ENCODE data around the gene POLD3. TPM values are rescaled to one million over a fixed set of nuclear protein-coding genes. Genes with fewer than 3 reads are reported as not detected.
A peak's percentile ranks its signal among the peaks of the same experiment; 100 is the strongest.
"Not testable (repeated sequence)": the region's sequence is repeated elsewhere in the genome, so short reads cannot be mapped to it uniquely, and the experiment has no call there.

Gene POLD3
- total RNA-seq, 1 donor from 2014 or later, result 15.9 TPM

DNA sequence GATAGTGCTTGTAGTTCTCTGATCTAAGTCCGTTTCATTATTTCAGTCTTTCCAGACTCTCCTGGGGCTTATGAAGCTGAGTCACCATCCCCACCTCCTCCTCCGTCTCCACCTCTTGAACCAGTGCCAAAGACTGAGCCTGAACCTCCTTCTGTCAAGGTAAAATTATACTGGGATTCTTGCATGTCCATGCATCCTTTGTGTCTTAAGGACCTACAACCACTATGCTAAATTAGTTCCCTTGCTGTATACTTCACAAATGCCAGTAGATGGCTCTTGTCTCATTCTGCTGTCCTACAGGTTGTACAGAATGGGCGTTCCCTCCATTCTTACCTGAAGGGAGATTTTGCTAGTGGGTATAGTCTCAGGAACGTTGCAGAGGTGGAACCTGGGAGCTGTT is 42.2 kb downstream of the POLD3 start:
- DNase-seq (ENCODE audit: low spot score in 2 of 2) (peak in 1 of 2 donors; percentile 18), FAIRE-seq (no peak)

DNA sequence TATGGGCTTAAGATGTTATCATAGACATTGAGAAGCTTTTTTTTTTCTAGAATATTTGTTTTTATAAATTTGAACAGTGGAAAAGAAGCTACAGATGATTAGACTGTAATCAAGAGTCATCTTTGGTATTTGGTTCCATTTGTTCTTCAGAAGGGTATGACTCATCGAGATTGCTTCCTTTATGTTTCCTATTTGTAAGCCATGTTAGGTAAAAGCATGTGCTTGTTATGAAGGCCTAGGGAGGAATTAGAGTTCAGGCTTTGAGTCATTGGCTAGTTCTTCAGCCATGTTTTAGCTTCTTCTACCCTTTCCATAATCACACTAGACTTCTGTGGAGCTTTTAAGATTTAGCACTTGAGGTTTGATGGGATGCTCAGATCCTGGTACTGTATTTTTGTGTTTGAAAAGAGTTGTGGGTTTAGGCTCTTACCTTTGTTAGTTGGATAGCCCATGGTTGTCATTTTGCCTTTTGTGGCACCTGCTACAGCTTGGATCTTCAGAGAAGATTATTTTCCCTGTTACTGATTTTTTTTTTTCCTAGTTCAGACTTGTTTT is 44.3 kb downstream of the POLD3 start:
- no peak for FAIRE-seq
- no peak for DNase-seq (ENCODE audit: low spot score in 2 of 2)

DNA sequence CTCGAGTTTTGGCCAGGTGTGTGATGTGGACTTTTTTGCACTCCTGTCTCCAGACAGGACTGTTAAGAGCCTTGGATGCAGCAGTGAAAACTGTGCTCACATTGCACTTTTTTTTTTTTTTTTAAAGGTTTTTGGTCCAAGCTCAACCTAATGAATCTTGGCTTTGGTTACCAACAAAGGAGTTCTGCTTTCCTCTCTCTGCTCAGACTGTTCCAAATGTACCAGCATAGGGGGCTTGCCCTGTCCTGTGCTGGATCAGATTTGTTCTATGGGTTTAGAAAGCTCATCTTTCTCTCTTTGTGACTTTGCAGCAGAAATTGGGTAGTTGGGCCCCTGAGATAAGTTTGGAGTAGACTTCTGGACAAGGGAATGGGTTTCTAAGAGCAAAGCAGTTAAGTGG is 45.3 kb downstream of the POLD3 start:
- FAIRE-seq (no peak), DNase-seq (ENCODE audit: low spot score in 2 of 2) (no peak)

DNA sequence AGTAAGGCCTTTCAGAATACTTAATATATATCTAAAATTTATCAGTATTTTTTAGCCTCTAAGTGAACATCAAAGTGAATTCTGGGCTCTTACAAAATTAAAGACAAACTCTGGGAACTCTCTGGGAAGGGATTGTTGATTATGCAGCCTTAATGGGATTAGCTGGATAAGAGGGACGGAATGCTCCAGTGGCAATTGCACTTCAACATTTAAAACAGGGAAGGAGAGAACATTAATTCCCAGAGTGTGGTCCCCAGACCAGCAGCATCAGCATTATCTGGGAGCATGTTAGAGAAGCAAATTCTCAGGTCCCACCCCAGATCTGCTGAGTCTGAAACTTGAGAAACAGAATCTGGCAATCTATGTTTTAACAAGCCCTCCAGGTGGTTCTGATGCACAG is 46.5 kb downstream of the POLD3 start:
- DNase-seq (ENCODE audit: low spot score in 2 of 2), result no peak
- no peak for FAIRE-seq

DNA sequence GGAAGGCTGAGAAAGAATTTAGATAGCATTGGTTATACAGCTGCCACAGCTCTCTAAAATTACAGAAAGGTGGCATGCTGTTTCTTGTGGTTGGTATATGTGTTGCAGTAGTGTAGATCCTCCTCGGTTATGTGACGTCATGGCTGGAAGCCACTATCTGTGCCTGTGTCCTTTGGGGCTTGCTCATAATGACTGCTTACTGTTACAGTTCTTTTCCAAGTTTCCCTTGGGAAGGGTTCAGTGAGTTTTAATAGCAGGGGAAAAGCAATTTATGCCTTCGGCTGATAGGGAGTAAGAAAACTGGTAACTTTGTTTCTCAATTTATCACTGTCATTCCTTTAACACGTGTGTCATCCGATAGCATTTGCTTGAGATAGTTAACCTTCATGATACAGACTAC is 47.2 kb downstream of the POLD3 start:
- FAIRE-seq (no peak), DNase-seq (ENCODE audit: low spot score in 2 of 2) (no peak)

DNA sequence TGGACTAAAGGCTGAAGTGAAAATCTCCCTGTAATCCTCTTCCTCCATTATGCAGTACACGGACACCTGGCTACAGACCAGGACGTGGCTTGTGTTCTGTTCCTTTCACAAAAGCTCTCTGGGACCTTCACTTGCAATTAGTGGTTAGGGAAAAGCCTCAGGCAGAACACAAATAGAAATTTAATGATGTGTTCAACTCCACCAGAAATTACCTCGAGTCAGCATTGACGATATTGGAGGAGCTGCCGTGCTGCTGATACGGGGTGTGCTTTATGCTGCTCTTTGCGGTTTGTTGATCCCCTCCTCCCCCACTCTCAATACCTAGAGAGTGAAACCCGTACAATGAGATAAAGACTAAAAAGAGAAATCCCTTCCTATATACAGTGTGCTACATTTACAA is 48.9 kb downstream of the POLD3 start:
- no peak for FAIRE-seq
- no peak for DNase-seq (ENCODE audit: low spot score in 2 of 2)

DNA sequence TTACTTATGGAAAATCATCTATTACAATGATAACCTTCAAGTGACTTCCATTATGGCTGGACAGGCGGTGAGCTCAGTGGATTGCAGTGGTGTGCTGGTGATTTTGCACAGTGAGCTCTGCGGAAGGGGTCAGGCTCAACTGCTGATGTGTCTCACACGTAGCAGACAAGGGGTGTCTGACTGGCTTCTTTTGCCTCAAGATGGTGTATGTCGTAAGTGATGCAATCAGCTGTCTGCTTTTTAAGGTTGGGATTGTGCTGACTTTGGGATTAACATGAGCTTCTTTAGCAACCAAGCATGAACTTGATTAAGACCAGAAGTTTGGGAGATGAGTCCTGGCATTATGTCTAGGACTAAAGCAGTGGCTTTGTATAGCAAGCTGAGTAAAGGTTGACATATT is 49.5 kb downstream of the POLD3 start:
- FAIRE-seq, result no peak

DNA sequence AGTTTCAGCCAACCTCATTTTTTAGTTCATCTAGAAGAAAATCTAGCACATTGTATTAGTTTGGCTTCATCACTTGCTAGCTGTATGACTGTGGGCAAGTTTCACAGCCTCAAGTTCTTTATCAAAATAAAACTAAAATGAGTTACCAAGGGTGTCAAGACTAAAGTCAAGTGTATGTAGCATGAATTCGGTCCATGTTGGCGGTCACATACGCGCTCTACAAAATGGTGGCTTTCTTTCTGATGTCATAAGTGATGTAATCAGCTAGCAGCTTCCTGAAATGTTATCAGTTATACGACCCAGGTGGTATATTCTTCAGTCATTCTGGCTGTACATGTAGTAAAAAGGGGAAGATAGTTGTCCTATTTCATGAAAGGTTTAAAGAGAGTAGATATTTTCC is 50.5 kb downstream of the POLD3 start:
- FAIRE-seq (no peak), DNase-seq (ENCODE audit: low spot score in 2 of 2) (no peak)

More for the DNA sequence above, 49.5 kb downstream of the POLD3 start:
- no peak for DNase-seq (ENCODE audit: low spot score in 2 of 2)

DNA sequence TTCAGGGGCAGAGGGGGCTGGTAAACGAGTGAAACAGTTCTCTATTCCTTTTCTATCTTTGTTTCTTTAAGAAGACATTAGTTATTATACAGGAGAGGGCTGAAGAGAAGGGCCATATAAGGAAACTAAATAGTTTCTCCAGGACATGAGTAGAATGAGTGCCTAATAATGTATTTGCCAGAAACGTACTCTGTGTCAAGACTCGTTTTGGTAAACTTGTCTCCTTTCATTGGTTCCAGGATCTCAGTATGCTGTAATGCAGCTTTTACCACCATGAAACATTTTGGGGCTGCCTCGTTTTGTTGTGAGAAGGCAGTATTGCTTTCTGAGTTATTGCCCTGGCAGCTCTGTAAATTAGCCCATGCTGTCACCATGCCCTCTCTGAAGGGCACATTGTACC is 51.7 kb downstream of the POLD3 start:
- no peak for DNase-seq (ENCODE audit: low spot score in 2 of 2)
- no peak for FAIRE-seq

DNA sequence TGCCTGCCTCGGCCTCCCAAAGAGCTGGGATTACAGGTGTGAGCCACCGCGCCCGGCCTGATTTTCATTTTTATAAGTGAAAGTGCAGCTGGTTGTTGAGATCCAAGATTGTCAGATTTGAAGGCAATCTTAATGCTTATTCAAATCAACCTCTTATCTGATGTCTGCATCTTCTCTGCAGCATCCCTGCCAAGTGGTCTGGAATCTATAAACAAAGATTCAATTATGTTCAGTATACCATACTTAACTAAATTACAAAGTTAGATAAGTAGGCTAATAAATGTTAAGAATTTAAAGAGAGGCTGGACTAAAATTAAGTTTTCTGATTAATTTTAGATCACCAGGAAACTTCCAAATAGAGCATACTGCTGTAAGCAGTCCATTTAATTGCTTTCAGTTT is 53.8 kb downstream of the POLD3 start:
- DNase-seq (ENCODE audit: low spot score in 2 of 2), result no peak
- FAIRE-seq, result no peak

DNA sequence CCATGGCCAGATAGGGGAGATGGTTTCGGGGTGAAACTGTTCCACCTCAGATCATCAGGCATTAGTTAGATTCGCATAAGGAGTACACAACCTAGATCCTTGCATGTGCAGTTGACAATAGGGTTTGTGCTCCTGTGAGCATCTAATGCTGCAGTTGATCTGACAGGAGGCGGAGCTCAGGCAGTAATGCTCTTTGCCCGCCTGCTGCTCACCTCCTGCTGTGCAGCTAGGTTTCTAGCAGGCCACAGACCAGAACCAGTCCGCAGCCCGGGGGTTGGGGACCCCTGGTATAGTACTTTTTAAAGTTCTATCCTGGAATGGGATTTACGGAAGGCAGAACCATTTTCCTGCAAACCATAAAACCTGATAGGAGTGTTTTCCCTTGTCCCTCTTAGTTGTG is 54.6 kb downstream of the POLD3 start:
- DNase-seq (ENCODE audit: low spot score in 2 of 2) (no peak), FAIRE-seq (no peak)

DNA sequence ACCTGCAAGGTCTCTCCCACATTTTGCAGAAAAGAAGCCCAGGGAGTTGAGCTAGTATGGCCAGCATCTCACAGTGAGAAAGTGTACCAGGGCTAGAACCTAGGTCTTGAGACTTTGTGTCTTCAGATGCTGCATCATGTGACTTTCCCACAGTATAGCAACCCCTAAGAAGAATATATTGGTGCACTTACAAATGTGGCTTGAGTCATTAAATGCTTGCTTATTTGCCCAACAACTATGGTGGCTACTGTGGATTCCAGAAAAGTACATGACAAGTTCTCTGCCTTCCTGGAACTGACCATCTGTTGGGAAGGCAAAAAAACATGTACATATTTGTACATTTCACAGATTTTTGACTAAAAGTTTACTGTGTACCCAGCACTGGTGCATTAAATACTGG is 55.0 kb downstream of the POLD3 start:
- DNase-seq (ENCODE audit: low spot score in 2 of 2), result no peak
- FAIRE-seq, result no peak

DNA sequence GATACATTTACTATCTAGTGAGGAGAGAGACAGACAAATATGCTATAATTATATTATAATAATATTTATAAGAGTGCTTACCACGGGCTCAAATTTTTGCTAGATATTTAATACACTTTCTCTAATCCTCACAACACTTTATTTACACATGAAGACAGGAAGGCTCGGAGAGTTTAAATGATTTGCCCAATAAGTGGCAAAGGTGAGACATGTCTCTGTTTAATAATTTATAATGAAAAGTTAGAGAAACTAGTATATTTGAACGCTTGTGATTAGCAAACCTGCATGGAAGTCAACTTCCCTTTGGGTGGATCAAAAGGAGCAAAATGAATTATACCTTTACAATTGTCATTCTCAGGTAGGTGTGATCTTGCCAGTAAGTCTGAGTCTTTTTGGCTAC is 55.4 kb downstream of the POLD3 start:
- no peak for FAIRE-seq
- no peak for DNase-seq (ENCODE audit: low spot score in 2 of 2)

DNA sequence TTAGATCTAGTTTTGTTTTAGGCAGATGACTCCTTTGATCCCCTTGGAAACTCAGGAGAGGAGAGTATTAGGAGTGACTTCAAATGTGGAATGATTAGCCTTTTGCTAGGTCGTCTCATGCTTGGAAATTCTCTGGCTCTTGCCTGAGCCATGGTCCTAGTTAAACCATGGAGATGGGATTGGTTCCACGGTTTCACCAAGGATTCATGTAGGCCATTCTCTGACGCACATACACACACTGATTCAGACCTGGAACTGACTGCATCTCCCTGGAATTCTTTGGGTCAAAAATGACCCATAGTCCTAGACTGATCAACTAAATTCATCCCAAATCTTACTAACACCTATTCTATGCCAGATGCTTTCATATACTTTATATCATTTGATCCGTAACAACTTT is 56.5 kb downstream of the POLD3 start:
- FAIRE-seq, result no peak

DNA sequence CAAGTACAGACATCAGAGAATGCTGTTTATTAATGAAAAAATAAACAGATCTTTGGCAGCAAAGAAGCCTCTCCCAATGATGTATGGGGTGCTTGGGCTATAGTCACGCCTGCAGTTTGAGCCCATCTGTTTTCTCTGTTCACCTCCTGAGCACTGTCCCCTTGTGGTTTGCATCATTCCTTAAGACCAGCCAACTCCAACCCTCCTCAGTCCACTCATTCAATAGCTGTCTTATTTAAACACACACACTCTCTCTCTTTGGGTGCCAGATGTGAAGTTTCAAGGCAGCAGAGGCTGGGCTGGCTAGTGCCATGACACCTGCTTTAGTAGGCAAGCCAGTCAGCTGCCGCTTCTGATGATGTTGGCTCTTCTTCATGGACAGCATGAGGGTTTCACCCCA is 58.1 kb downstream of the POLD3 start:
- no peak for DNase-seq (ENCODE audit: low spot score in 2 of 2)
- no peak for FAIRE-seq

More for the DNA sequence above, 56.5 kb downstream of the POLD3 start:
- no peak for DNase-seq (ENCODE audit: low spot score in 2 of 2)

DNA sequence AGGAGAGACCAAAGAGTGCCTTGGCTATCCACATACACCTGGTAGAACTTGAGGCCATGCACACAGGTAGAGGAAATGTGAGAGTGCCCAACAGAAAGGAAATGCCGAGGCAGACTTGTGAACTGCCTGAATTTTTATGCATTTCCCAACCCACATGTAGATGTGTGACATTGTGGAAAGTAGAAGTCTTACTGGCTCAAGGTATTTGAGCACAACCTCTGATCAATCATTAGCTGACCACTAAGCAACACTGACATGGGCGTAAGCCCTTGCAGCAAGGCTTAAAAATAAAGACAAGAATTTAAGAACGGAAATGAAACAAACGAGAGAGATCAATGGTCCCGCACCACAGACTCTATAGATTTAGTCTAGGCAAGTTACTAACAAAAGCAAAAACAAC is 62.6 kb downstream of the POLD3 start:
- FAIRE-seq (no peak), DNase-seq (ENCODE audit: low spot score in 2 of 2) (no peak)

DNA sequence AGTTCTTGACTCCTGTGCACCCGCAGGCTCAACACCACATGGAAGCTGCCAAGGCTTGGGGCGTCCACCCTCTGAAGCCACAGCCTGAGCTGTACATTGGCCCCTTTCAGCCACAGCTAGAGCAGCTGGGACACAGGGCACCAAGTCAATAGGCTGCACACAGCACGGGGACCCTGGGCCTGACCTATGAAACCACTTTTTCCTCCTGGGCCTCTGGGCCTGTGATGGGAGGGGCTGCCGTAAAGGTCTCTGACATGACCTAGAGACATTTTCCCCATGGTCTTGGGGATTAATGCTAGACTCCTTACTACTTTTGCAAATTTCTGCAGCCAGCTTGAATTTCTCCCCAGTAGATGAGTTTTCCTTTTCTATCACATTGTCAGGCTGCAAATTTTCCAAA is 66.7 kb downstream of the POLD3 start:
- FAIRE-seq; DNase-seq (ENCODE audit: low spot score in 2 of 2): not testable (repeated sequence)

DNA sequence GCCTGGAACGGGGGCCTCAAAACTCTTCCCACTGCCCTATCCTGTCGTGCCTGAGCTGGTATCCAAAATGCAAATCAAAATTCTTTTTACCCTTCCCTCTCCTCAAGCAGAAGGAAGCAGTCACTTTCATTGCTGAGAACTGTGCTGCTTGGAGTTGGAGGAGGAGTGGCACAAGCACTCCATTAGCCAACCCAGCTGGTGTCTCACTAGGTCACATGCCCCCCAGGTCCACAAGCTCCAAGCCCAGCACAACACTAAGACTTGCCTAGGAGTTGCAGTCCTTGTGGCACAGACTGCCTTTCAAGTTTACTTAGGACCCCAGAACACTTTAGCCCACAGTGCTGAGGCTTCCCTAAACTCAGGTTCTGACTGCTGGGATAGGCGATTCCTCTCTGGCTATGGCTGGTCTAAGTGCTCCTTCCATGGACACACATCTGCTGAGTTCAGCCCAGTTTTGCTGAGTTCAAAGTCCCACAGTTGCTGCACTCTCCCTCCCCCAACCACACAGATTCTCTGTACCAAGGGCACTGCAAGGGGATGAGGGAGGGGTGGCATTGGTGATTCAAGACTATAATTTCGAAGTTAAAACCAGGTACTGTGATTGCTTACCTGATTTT is 70.2 kb downstream of the POLD3 start:
- no peak for DNase-seq (ENCODE audit: low spot score in 2 of 2)
- FAIRE-seq, result no peak

DNA sequence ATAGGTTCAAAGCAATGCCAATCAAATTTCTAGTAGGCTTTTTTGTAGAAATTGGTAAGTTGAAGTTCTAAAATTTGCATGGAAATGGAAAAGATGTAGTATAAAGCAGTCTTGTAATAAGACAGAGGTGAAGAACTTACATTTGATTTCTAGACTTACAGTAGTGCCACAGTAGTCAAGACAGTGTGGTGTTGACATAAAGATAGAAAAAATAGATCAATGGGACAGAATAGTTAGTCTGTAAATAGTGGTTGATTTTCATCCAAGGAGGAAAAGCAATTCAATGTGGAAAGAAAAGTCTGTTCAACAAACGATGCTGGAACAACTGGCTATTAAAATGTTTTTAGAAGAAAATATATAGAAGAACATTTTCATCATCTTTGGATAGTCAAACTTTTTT is 70.9 kb downstream of the POLD3 start:
- FAIRE-seq (no peak), DNase-seq (ENCODE audit: low spot score in 2 of 2) (no peak)

DNA sequence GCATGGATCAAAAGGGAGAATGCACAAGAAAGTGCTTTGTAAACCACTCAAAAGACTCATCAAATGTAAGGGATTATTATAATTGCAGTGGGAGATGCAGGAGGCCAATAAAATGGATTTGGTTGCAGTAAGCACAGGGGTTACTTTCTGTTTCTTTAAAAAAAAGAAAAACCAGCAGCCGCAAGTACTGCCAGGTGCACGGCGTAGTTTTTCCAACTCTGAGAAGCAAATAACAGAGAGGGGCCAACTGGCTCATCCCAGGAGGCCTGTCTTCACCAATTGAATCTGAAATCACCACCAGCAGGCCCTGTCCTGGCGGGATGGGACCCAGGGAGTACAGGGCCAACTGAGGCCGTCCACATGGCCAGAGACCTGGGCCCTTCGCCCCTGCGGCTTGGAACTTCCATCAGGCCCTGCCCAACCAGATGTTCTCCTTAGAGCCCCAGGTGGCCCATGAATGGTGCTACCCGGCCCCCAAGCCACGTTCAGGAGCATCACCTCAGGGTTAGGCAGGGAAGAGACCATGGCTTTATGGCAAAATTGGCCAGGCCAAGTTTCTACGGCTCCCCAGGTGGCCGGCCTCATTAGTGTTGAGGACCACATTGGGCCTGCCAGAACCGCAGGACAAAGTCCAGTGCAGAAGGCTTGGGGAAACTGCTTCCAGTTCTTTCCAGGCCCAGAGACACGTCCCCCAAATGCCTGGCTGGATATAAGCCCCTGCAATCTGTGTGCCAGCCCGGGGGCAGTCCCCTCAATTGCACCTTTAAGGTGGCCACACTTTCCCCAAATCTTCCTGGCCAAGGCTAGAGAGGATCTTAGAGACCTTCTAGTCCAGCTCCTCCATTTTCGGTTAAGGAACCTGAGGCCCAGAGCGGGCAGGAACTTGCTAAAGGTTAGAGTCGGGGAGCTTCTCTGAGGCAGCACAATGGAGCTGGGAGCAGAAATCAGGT is 77.1 kb downstream of the POLD3 start:
- FAIRE-seq (no peak), DNase-seq (ENCODE audit: low spot score in 2 of 2) (no peak)

DNA sequence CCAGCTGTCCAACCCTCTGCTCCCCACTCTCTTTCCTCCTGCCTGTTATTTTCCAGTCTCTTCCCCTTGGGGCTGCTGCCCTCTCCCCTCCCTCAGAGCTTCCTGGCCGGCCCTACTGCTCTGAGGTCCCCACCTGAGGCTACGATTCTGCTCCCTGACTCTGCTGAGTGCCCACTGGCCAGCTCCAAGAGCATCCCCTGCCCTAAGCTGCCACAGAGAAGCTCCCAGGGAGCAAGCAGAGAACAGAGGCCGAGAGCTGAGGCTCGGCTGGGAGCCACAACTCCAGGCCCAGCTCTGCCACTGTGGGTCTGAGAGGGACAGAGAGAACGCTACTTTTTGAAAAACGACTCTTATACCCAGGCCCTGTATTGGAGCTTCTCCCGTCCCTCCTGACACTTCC is 77.8 kb downstream of the POLD3 start:
- DNase-seq (ENCODE audit: low spot score in 2 of 2) (no peak), FAIRE-seq (no peak)
